Measurements from ENCODE around the gene TMEM33.

DNA sequence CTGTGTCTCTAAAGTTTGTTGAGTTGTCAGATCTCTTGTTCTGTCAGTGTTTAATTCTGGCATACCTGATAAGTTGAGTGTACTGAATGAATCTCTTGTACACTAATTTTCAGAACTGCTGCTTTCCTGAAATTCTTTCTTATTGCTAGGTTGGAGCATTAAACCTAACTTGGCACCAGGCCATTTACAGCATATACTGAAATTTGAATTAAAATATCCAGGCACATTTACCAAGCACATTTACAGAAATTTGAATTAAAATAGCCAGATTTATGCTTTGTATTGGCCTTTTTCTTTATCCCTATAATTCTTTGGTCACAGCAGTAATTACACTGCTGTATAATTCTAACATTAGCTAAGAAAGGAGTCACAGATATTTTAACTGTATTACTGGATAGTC lies 8.9 kb downstream of the TMEM33 start:
- TF ChIP-seq SUZ12 (IDR thresholded peaks at IDR 0.05; ENCODE audit: extremely low read depth, insufficient read depth, insufficient read length) (no peak), YY1 (IDR thresholded peaks at IDR 0.05; ENCODE audit: insufficient read depth, insufficient read length) (no peak)

Measured in NT2/D1 (cell line).